ENCODE data around the gene SUPT3H.

Gene SUPT3H

DNA sequence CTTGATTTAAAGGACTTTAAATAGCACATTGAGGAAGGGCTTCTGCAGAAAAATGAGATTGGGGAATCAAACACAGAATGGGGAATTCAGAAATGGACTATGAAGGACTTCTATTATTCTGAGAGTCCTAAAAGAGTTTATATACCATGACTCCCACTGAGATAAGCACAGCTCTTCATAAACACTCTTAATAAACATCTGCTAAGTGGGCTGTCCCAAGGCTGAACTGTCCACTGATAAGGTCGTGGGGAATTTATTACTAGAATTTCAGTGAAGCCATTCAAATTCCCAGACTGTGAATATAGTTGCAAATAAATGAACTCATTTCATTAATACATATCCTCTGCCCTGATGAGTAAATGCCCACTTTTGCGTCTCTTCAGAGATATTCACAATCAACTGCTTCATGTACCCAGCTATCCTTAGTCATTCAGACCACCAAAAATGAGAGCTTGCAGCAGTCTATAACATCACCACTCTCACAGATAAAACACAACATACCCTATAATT is 517.8 kb downstream of the SUPT3H start:
- no peak for DNase-seq (ENCODE audit: low spot score in 2 of 2)
- Histone ChIP-seq H3K9me3 (no peaks in the 10 kb centered on the region), H3K4me3 (no peak overlapping the region), H3K36me3 (replicated peaks) (no peaks in the 10 kb centered on the region), H3K4me1 (no peaks in the 10 kb centered on the region), H3K27me3 (ENCODE audit: low read depth) (no peaks in the 10 kb centered on the region)
- in situ Hi-C loops (cut with MboI; ENCODE audit: low sequenced_read_pairs) = no loop called here

DNA sequence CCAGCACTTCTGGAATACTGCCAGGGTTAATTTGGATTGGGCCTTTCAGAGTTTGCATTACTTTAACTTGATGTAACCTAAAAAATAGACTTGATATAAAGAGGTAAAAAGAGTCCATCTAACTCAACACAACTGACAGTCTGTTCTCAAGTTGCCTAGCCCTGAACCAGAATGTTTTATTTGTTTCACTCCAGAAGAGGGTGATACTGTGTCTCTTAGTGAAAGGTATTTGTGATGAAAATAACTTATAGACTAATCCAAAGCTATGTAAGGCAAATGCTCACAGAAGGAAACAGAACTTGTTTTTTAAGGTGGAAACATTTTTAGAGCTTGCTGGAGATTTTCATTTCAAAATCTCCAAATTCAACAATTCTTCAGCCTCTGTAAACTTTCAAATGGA is 518.7 kb downstream of the SUPT3H start:
- in situ Hi-C loops (cut with MboI; ENCODE audit: low sequenced_read_pairs) = no loop called here
- Histone ChIP-seq H3K36me3 (replicated peaks) (no peaks in the 10 kb centered on the region), H3K4me1 (no peaks in the 10 kb centered on the region), H3K27me3 (ENCODE audit: low read depth) (no peaks in the 10 kb centered on the region), H3K9me3 (no peaks in the 10 kb centered on the region), H3K4me3 (no peak overlapping the region)
- no peak for DNase-seq (ENCODE audit: low spot score in 2 of 2)

DNA sequence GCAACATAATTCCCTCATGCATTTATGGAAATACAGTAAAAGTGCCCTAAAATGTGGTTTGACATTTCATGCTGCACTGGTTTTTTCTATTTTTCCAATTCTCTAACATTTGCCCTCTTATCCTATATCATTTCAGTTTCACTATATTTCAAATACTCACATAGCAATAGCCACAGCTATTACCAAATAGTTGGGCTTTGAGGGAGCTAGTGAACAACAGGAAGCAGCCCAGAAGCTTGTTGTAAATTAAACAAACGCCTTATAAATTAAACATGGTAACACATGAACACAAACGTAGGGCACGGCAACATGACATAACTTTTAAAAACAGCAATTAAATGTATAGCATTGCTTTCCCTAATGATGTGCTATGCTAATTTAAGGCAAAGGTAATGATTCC is 521.3 kb downstream of the SUPT3H start:
- no peaks in the 10 kb centered on the region for H3K9me3 ChIP-seq
- no peaks in the 10 kb centered on the region for H3K36me3 ChIP-seq (replicated peaks)
- no peaks in the 10 kb centered on the region for H3K27me3 ChIP-seq (ENCODE audit: low read depth)
- in situ Hi-C loops (cut with MboI; ENCODE audit: low sequenced_read_pairs) = no loop called here
- no peaks in the 10 kb centered on the region for H3K4me1 ChIP-seq
- no peak for DNase-seq (ENCODE audit: low spot score in 2 of 2)
- H3K4me3 ChIP-seq = no peak overlapping the region

DNA sequence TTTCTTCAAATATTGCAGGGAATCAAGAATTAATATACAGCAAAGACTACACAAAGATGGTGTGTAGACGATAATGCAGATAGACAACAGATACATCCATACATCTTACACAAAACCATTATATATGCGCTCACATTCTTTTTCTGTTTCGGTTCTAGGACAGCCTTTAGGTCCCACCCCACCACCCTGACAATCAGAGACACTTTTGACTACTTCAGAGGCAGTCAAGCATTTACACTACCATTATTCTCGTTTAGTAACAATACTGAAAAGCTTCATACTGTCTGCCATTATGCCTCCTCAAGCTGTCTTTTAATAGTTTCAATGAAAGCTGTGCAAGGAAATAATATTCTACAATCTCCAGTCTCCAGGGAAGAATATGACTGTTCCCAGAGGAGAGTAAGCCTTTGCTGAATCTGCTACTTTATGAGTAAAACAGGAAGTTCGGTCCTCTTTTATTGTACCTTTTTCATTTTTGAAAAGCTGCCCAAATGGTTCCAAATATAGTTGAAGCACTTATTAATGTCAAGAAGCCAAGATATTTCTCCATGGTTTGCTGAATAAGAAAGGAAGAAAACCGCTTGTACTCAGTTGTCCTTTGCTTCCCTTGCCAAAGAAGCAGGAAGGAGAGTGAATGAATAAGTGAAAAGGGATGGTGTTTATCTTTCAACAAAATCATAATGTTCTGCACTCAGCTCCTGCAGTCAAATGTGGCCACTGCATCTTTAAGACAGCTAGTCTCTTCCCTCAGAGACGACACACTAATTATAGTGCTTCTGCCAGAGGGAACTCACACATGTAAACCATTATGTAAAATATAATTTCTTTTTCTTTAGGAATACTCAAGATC is 521.9 kb downstream of the SUPT3H start:
- no peaks in the 10 kb centered on the region for H3K4me1 ChIP-seq
- no peak for DNase-seq (ENCODE audit: low spot score in 2 of 2)
- no peaks in the 10 kb centered on the region for H3K9me3 ChIP-seq
- H3K4me3 ChIP-seq = no peak overlapping the region
- in situ Hi-C loops (cut with MboI; ENCODE audit: low sequenced_read_pairs) = no loop called here
- no peaks in the 10 kb centered on the region for H3K27me3 ChIP-seq (ENCODE audit: low read depth)
- no peaks in the 10 kb centered on the region for H3K36me3 ChIP-seq (replicated peaks)

DNA sequence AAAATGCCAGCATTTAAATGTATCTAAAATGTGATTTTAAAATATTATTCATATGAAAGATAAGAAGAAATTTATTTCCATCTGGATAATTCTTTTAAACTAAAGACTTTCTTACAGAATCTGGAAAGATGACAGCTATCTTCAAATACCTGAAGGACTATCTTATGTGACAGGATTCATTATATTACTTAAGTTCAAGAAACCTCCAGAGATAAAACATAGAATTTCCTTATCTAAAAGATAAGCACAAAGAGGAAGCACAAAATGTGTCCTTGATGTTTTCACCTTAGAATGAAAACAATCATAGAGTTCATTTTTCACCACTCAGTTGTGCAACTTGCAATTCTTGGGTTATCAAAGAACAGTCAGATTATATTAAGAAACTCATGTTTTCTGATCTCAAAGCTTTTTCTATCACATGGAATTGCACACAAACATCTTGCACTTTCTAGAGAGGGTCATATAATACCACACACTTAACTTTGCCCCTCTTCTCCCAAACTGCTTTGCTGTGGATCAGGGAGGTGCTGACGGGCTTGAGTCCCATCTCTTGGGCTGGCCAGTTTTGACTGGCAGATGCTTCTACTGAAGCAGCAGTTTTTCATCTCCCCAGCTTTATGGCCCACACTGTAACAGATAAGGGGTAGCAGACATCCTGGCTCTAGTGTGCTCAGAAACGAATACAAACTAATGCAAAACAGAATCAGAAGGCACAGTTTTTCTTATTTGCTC is 522.9 kb downstream of the SUPT3H start:
- H3K9me3 ChIP-seq = no peaks in the 10 kb centered on the region
- DNase-seq (ENCODE audit: low spot score in 2 of 2) = no peak
- H3K36me3 ChIP-seq (replicated peaks) = no peaks in the 10 kb centered on the region
- in situ Hi-C loops (cut with MboI; ENCODE audit: low sequenced_read_pairs) = no loop called here
- H3K4me3 ChIP-seq = no peak overlapping the region
- H3K4me1 ChIP-seq = no peaks in the 10 kb centered on the region
- no peaks in the 10 kb centered on the region for H3K27me3 ChIP-seq (ENCODE audit: low read depth)

DNA sequence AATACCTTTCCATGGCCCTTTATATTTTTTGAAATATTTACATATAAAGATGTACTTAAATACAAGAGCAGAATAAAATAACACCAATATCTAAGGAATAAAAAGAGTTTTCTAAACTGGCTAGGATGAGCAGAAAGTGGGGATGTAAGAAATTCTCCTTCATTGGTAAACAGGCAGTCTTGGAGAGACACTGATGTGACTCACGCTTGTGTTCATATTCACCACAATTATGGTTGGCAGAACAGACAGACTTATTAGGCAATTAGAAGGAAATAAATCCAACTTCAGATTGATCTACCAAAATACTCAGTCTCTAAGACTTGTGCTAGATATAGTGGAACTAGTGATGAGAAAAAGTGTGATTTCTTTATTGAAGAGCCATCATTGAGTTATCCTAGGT is 526.6 kb downstream of the SUPT3H start:
- no peak overlapping the region for H3K4me3 ChIP-seq
- no peaks in the 10 kb centered on the region for H3K36me3 ChIP-seq (replicated peaks)
- H3K4me1 ChIP-seq = no peaks in the 10 kb centered on the region; the same call in 1 of the 2 replicates
- DNase-seq (ENCODE audit: low spot score in 2 of 2) = no peak
- in situ Hi-C loops (cut with MboI; ENCODE audit: low sequenced_read_pairs) = no loop called here
- no peaks in the 10 kb centered on the region for H3K27me3 ChIP-seq (ENCODE audit: low read depth)
- H3K9me3 ChIP-seq = no peaks in the 10 kb centered on the region

DNA sequence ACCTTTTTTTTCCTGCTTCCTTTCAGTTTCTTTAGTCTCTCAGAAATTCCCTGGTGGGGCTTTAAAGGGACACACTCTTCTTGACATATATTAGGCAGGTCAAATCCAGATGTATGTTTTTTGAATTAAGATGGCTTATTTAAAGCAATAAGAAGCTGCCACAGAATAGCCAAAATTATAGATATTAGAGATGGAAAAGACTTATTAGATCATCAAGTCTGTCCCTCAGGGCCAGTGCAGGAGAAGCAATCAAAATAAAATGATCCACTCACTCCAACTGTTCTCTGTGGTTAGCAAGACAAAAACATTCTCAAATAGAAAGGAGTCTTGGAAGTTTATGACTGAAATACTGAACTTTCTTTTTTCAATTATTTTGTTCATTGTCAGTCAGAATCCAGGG is 527.4 kb downstream of the SUPT3H start:
- in situ Hi-C loops (cut with MboI; ENCODE audit: low sequenced_read_pairs) = no loop called here
- no peaks in the 10 kb centered on the region for H3K36me3 ChIP-seq (replicated peaks)
- no peaks in the 10 kb centered on the region for H3K9me3 ChIP-seq
- no peaks in the 10 kb centered on the region; the same call in 1 of the 2 replicates for H3K4me1 ChIP-seq
- H3K4me3 ChIP-seq = no peak overlapping the region
- H3K27me3 ChIP-seq (ENCODE audit: low read depth) = no peaks in the 10 kb centered on the region
- no peak for DNase-seq (ENCODE audit: low spot score in 2 of 2)

DNA sequence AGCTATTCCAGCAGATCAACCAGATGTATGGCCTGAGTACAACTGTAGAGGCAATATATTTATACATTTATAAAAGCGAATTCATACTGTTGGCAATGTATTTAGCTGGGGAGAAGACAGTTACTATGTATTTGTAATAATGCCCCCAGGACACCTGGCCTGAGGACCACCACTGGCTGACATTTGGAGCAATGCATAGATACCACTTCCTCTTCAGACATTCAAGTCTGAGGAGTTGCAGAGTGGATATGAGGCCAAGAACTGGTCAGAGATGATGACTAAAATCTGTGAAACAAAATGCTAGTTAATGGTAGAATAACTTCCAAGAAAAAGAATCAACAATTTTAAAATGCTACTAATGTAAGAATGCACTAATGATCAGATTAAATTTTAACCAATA is 527.9 kb downstream of the SUPT3H start:
- no peak for DNase-seq (ENCODE audit: low spot score in 2 of 2)
- no peaks in the 10 kb centered on the region for H3K36me3 ChIP-seq (replicated peaks)
- H3K9me3 ChIP-seq = no peaks in the 10 kb centered on the region
- no peak overlapping the region for H3K4me3 ChIP-seq
- H3K27me3 ChIP-seq (ENCODE audit: low read depth) = no peaks in the 10 kb centered on the region
- no peaks in the 10 kb centered on the region; the same call in 1 of the 2 replicates for H3K4me1 ChIP-seq
- in situ Hi-C loops (cut with MboI; ENCODE audit: low sequenced_read_pairs) = no loop called here

DNA sequence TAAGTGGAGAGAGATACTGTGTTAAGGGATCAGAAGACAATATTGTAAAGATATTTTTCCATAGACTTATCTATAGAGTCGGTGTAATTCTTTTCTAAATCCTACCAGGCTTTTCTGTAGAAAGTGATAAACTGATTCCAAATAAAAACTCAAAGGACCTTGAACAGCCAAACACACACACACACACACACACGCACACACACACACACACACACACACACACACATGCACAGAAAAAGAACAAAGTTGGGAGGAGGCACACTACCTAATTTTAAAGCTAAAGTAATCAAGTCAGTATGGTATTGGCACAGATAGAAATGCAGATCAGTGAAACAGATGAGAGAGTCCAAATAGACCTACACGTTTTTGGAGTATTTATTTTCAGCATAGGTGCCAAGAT is 534.0 kb downstream of the SUPT3H start:
- Histone ChIP-seq H3K4me1 (no peaks in the 10 kb centered on the region; the same call in 1 of the 2 replicates), H3K27me3 (ENCODE audit: low read depth) (no peaks in the 10 kb centered on the region), H3K9me3 (no peaks in the 10 kb centered on the region), H3K36me3 (replicated peaks) (no peaks in the 10 kb centered on the region), H3K4me3 (no peak overlapping the region)
- no peak for DNase-seq (ENCODE audit: low spot score in 2 of 2)
- in situ Hi-C loops (cut with MboI; ENCODE audit: low sequenced_read_pairs) = no loop called here

DNA sequence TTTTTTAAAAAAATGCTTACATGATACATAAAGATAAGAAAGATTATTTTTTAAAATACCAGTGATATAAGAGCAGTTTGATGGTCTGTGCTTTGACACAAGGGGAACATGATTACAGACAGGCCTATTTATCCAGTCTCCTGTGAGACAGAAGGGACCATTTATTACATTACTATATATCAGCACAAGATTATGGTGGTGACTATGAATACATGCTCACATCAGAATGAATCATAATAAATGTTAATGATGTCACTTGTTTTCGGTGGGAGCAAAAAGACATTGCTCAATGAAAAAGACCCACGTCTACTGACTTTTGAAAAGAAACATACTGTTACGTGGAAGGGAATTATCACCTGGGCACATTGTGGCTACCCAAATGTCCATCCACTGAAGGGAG is 535.1 kb downstream of the SUPT3H start:
- Histone ChIP-seq H3K4me3 (no peak overlapping the region), H3K36me3 (replicated peaks) (no peaks in the 10 kb centered on the region), H3K4me1 (no peaks in the 10 kb centered on the region), H3K27me3 (ENCODE audit: low read depth) (no peaks in the 10 kb centered on the region), H3K9me3 (no peaks in the 10 kb centered on the region)
- in situ Hi-C loops (cut with MboI; ENCODE audit: low sequenced_read_pairs) = no loop called here
- DNase-seq (ENCODE audit: low spot score in 2 of 2) = no peak

DNA sequence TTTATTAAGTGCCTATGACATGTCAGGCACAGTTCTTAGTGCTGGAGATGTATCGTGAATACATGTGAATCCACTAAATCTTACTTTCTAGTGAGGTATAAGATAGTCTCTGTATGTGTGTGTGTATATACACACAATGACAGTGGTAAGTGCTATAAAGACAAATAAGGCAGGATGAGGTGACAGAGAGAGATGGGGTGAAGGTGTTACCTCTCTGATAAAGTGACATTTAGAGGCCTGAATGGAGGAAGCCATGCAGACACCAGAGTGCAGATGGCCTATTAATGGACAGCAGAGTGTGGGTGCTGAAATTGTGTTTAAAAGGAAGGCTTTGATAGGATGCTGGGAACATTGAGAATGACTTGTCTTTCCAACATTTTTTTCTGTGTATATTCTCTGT is 535.9 kb downstream of the SUPT3H start:
- Histone ChIP-seq H3K4me1 (no peaks in the 10 kb centered on the region), H3K36me3 (replicated peaks) (no peaks in the 10 kb centered on the region), H3K9me3 (no peaks in the 10 kb centered on the region), H3K4me3 (no peak overlapping the region), H3K27me3 (ENCODE audit: low read depth) (no peaks in the 10 kb centered on the region)
- in situ Hi-C loops (cut with MboI; ENCODE audit: low sequenced_read_pairs) = no loop called here
- no peak for DNase-seq (ENCODE audit: low spot score in 2 of 2)

DNA sequence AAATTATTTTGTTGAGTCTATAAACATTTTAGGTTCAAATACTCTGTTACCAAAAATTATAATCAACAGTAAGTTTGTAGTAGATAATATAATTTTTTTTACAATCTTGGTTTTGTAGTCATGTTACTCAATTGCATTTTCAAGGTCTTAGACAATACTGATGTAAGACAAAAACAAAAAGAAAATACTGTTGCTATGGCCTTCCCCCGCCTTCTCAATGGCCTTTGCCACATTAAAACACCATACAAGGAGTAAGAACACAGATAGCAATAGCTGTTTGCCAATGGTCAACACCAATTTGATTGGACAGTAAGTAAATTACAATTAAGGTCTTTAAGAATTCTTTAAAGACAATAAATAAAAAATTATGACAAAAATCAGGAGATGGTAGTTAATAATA is 540.0 kb downstream of the SUPT3H start:
- in situ Hi-C loops (cut with MboI; ENCODE audit: low sequenced_read_pairs) = no loop called here
- Histone ChIP-seq H3K36me3 (replicated peaks) (no peaks in the 10 kb centered on the region), H3K9me3 (no peaks in the 10 kb centered on the region), H3K4me1 (no peaks in the 10 kb centered on the region), H3K27me3 (ENCODE audit: low read depth) (no peaks in the 10 kb centered on the region), H3K4me3 (no peak overlapping the region)
- no peak for DNase-seq (ENCODE audit: low spot score in 2 of 2)

DNA sequence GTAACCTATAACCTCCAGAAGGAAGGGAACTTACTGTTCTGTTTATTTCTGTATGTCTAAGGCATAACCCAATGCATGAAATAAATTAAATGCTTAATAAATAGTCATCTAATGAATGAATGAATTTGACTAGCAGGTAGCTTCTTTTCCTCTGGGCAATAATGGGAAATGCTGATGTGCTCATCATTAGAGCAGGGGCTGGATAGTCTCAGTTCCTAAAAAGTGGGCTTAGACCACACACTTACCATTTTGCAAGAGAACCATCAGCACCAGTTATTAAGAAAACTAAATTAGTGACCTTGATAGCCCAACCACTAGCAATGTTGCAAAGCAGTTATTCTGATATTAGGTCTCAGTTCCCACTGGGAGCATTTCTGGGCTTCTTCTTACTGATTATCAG is 540.5 kb downstream of the SUPT3H start:
- H3K4me1 ChIP-seq = no peaks in the 10 kb centered on the region

DNA sequence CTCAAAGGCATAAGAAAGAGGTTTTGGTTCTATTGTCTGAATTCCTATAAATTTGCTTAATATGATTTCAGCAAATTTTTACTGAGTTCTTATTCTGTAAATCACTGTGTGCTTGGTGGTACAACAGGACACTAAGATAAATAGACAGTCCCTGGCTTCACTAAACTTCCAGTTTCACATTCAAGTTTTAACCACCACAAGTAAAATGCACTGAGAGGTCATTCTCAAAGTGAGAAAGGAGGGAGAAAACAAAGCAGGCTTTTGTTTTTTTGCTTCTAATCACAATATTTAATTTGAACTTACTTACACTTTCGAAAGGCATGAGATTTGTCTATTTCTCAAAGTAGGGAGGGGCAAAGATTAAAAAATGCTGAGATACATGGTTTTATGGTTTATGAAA is 544.5 kb downstream of the SUPT3H start:
- Histone ChIP-seq H3K9me3 (no peaks in the 10 kb centered on the region), H3K4me1 (no peaks in the 10 kb centered on the region), H3K27me3 (ENCODE audit: low read depth) (no peaks in the 10 kb centered on the region), H3K4me3 (no peak overlapping the region), H3K36me3 (replicated peaks) (no peaks in the 10 kb centered on the region)
- no peak for DNase-seq (ENCODE audit: low spot score in 2 of 2)
- in situ Hi-C loops (cut with MboI; ENCODE audit: low sequenced_read_pairs) = no loop called here

More for the DNA sequence above, 540.5 kb downstream of the SUPT3H start:
- Histone ChIP-seq H3K27me3 (ENCODE audit: low read depth) (no peaks in the 10 kb centered on the region), H3K36me3 (replicated peaks) (no peaks in the 10 kb centered on the region), H3K4me3 (no peak overlapping the region), H3K9me3 (no peaks in the 10 kb centered on the region)
- in situ Hi-C loops (cut with MboI; ENCODE audit: low sequenced_read_pairs) = no loop called here
- no peak for DNase-seq (ENCODE audit: low spot score in 2 of 2)
